ENCODE measurements around the gene PDE4DIP.
"Not testable (repeated sequence)": the region's sequence is repeated elsewhere in the genome, so short reads cannot be mapped to it uniquely, and the experiment has no call there.

PDE4DIP gene

GRCh38 chr1:148975453-148975852 is 131.2 kb downstream of the PDE4DIP start:
- H3K27ac ChIP-seq (ENCODE audit: low read length, poor library complexity, severe bottlenecking), result peak overlapping the region; percentile 37
- H3K18ac ChIP-seq (ENCODE audit: low read depth in 1 of 2, low read length in 2 of 2); H3K9ac ChIP-seq (ENCODE audit: low read length); H3K27me3 ChIP-seq (ENCODE audit: control insufficient read depth in 1 of 2, insufficient read depth in 1 of 2, low read length in 2 of 2); H3K4me2 ChIP-seq (ENCODE audit: low read length, poor library complexity, severe bottlenecking); H3K14ac ChIP-seq (ENCODE audit: low read length in 2 of 2); H2AFZ ChIP-seq (ENCODE audit: low read depth, low read length); H3K9me3 ChIP-seq (ENCODE audit: control insufficient read depth, low read length); H2BK120ac ChIP-seq (ENCODE audit: low read depth, low read length); H3K4ac ChIP-seq (ENCODE audit: low read depth in 1 of 2, low read length in 2 of 2); H4K91ac ChIP-seq (ENCODE audit: low read length); H3K4me1 ChIP-seq (ENCODE audit: control insufficient read depth, insufficient read depth, low read depth, low read length); H2AK5ac ChIP-seq (ENCODE audit: low read length, severe bottlenecking); H3K4me3 ChIP-seq (ENCODE audit: insufficient read depth in 1 of 2, low read depth in 1 of 2, low read length in 2 of 2); H2BK15ac ChIP-seq (ENCODE audit: low read depth, poor library complexity, severe bottlenecking); H3K79me1 ChIP-seq (replicated peaks; ENCODE audit: low read length, poor library complexity, severe bottlenecking); H2BK12ac ChIP-seq (ENCODE audit: low read length in 2 of 2); H2BK5ac ChIP-seq (ENCODE audit: low read depth, low read length, poor library complexity, severe bottlenecking); H4K8ac ChIP-seq (ENCODE audit: low read length); H3K23ac ChIP-seq (ENCODE audit: low read length in 2 of 2): not testable (repeated sequence)
- peaks cover 7 to 31% of the 10 kb centered on the region in 2 experiments for H3K36me3 ChIP-seq (ENCODE audit: control insufficient read depth in 1 of 2, insufficient read depth in 2 of 2, low read depth in 1 of 2, low read length in 2 of 2)
- peak; percentile 48 for DNase-seq
- 0% methylated on average over 1 of the region's 1 CpG for WGBS

DNA sequence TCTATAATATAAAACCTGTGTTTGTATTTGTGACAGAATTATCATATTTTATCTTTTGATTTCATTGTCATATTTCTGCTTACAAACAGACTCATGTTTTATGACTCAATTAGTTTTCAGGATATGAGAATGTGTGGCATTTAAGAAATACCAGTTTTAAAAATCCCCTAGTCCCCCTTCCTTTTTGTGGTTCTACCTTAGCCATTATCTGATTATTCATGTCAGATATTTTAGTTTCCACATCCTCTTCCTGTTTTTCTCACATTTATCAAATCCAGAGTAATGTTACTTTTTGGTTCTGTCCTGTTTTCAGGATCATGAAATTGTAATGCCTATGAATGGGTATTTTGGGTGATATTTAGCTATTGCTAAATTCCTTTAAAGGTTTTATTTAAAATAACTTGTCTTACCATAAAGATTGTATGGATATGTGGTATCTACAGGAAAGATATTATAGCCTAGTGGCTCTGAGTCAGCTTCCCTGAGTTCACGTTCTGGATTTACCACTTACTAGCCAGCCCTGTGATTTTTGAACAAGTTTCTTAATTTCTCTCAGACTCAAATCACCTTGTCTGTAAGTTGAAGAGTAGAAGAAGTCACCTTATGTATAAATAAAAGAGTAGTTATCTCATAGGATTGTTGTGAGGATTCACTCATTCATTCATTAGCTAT is 131.8 kb downstream of the PDE4DIP start:
- not testable (repeated sequence) for H3K9ac ChIP-seq (ENCODE audit: low read length); DNase-seq; H4K8ac ChIP-seq (ENCODE audit: low read length); H3K27me3 ChIP-seq (ENCODE audit: control insufficient read depth in 1 of 2, insufficient read depth in 1 of 2, low read length in 2 of 2); H3K4ac ChIP-seq (ENCODE audit: low read depth in 1 of 2, low read length in 2 of 2); H3K14ac ChIP-seq (ENCODE audit: low read length in 2 of 2); H2AFZ ChIP-seq (ENCODE audit: low read depth, low read length); H3K79me1 ChIP-seq (replicated peaks; ENCODE audit: low read length, poor library complexity, severe bottlenecking); H3K27ac ChIP-seq (ENCODE audit: low read length, poor library complexity, severe bottlenecking); H2BK120ac ChIP-seq (ENCODE audit: low read depth, low read length); H4K91ac ChIP-seq (ENCODE audit: low read length); H3K4me2 ChIP-seq (ENCODE audit: low read length, poor library complexity, severe bottlenecking); H3K18ac ChIP-seq (ENCODE audit: low read depth in 1 of 2, low read length in 2 of 2); H2BK15ac ChIP-seq (ENCODE audit: low read depth, poor library complexity, severe bottlenecking); H3K4me1 ChIP-seq (ENCODE audit: control insufficient read depth, insufficient read depth, low read depth, low read length); H3K4me3 ChIP-seq (ENCODE audit: insufficient read depth in 1 of 2, low read depth in 1 of 2, low read length in 2 of 2); H3K9me3 ChIP-seq (ENCODE audit: control insufficient read depth, low read length); H2BK12ac ChIP-seq (ENCODE audit: low read length in 2 of 2); H3K23ac ChIP-seq (ENCODE audit: low read length in 2 of 2); H2AK5ac ChIP-seq (ENCODE audit: low read length, severe bottlenecking); H2BK5ac ChIP-seq (ENCODE audit: low read depth, low read length, poor library complexity, severe bottlenecking)
- peaks cover 7 to 36% of the 10 kb centered on the region in 2 experiments for H3K36me3 ChIP-seq (ENCODE audit: control insufficient read depth in 1 of 2, insufficient read depth in 2 of 2, low read depth in 1 of 2, low read length in 2 of 2)
- no CpG with 5 or more reads among the region's 1 CpG for WGBS

GRCh38 chr1:148977785-148978184 is 133.6 kb downstream of the PDE4DIP start:
- H3K9ac ChIP-seq (ENCODE audit: low read length); H2AFZ ChIP-seq (ENCODE audit: low read depth, low read length); H4K8ac ChIP-seq (ENCODE audit: low read length); H3K27ac ChIP-seq (ENCODE audit: low read length, poor library complexity, severe bottlenecking); H3K27me3 ChIP-seq (ENCODE audit: control insufficient read depth in 1 of 2, insufficient read depth in 1 of 2, low read length in 2 of 2); H3K4me2 ChIP-seq (ENCODE audit: low read length, poor library complexity, severe bottlenecking); H3K9me3 ChIP-seq (ENCODE audit: control insufficient read depth, low read length); H3K4me3 ChIP-seq (ENCODE audit: insufficient read depth in 1 of 2, low read depth in 1 of 2, low read length in 2 of 2); H2BK5ac ChIP-seq (ENCODE audit: low read depth, low read length, poor library complexity, severe bottlenecking); H3K79me1 ChIP-seq (replicated peaks; ENCODE audit: low read length, poor library complexity, severe bottlenecking); H3K18ac ChIP-seq (ENCODE audit: low read depth in 1 of 2, low read length in 2 of 2); H3K4ac ChIP-seq (ENCODE audit: low read depth in 1 of 2, low read length in 2 of 2); H2BK120ac ChIP-seq (ENCODE audit: low read depth, low read length); H4K91ac ChIP-seq (ENCODE audit: low read length); H2AK5ac ChIP-seq (ENCODE audit: low read length, severe bottlenecking); DNase-seq; H3K14ac ChIP-seq (ENCODE audit: low read length in 2 of 2); H3K23ac ChIP-seq (ENCODE audit: low read length in 2 of 2); H2BK12ac ChIP-seq (ENCODE audit: low read length in 2 of 2); H2BK15ac ChIP-seq (ENCODE audit: low read depth, poor library complexity, severe bottlenecking); H3K4me1 ChIP-seq (ENCODE audit: control insufficient read depth, insufficient read depth, low read depth, low read length): not testable (repeated sequence)
- WGBS, result 100% methylated on average over 1 of the region's 1 CpG
- H3K36me3 ChIP-seq (ENCODE audit: control insufficient read depth in 1 of 2, insufficient read depth in 2 of 2, low read depth in 1 of 2, low read length in 2 of 2), result peaks cover 11 to 54% of the 10 kb centered on the region in 2 experiments

DNA sequence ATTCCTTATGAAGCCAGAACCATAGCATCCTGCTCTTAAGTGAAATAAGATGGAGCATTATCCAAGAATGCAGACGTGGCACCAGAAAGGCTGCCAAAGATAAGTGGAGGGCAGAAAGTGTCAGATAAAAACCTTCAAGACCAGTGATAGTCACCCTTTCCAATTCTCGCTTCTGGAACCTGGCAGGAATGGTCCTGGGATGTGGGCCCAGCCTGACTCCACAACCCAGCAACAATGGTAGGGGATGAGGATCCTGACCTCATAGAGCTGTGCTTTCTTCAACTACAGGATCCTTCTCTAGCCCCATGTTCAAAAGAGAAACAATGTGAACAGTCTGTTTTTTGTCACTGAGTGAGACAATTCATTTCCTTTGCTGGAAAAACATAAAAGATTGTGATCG is 145.2 kb downstream of the PDE4DIP start:
- not testable (repeated sequence) for H3K14ac ChIP-seq (ENCODE audit: low read length in 2 of 2); H2BK12ac ChIP-seq (ENCODE audit: low read length in 2 of 2); H3K4me2 ChIP-seq (ENCODE audit: low read length, poor library complexity, severe bottlenecking); DNase-seq; H3K79me1 ChIP-seq (replicated peaks; ENCODE audit: low read length, poor library complexity, severe bottlenecking); H3K4me1 ChIP-seq (ENCODE audit: control insufficient read depth, insufficient read depth, low read depth, low read length); H3K27me3 ChIP-seq (ENCODE audit: control insufficient read depth in 1 of 2, insufficient read depth in 1 of 2, low read length in 2 of 2); H2BK120ac ChIP-seq (ENCODE audit: low read depth, low read length); H3K23ac ChIP-seq (ENCODE audit: low read length in 2 of 2); H2BK5ac ChIP-seq (ENCODE audit: low read depth, low read length, poor library complexity, severe bottlenecking); H3K18ac ChIP-seq (ENCODE audit: low read depth in 1 of 2, low read length in 2 of 2); H3K9ac ChIP-seq (ENCODE audit: low read length); H2AK5ac ChIP-seq (ENCODE audit: low read length, severe bottlenecking); H2AFZ ChIP-seq (ENCODE audit: low read depth, low read length); H4K8ac ChIP-seq (ENCODE audit: low read length); H3K4ac ChIP-seq (ENCODE audit: low read depth in 1 of 2, low read length in 2 of 2); H2BK15ac ChIP-seq (ENCODE audit: low read depth, poor library complexity, severe bottlenecking); H4K91ac ChIP-seq (ENCODE audit: low read length); H3K9me3 ChIP-seq (ENCODE audit: control insufficient read depth, low read length); H3K27ac ChIP-seq (ENCODE audit: low read length, poor library complexity, severe bottlenecking); H3K4me3 ChIP-seq (ENCODE audit: insufficient read depth in 1 of 2, low read depth in 1 of 2, low read length in 2 of 2)
- WGBS, result 74% methylated on average over 2 of the region's 3 CpGs
- H3K36me3 ChIP-seq (ENCODE audit: control insufficient read depth in 1 of 2, insufficient read depth in 2 of 2, low read depth in 1 of 2, low read length in 2 of 2), result peaks cover 0 to 21% of the 10 kb centered on the region in 2 experiments

All from mesenchymal stem cell (in vitro differentiated cells and primary cell).